H1 (cell line): ENCODE measurements around the gene PRSS22. TPM values are rescaled to one million over a fixed set of nuclear protein-coding genes. Genes with fewer than 3 reads are reported as not detected.

ENCODE experiments used
- CBX5 ChIP-seq: fragments of 300-800, 300-1000 bp; sonication (generic); IDR thresholded peaks from 2 replicates; pipeline ENCODE4 v1.7.1; 2016; ENCODE audit warnings: antibody characterized with exemption, low read length, low read depth
- CHD7 ChIP-seq: fragments of 300-600 bp; sonication (generic); IDR thresholded peaks from 2 replicates; pipeline ENCODE4 v1.7.1; 2012; ENCODE audit warnings: low read length, moderate library complexity, mild to moderate bottlenecking, inconsistent platforms; ENCODE audit not compliant: insufficient replicate concordance
- RBBP5 ChIP-seq: IDR thresholded peaks from 2 replicates; pipeline ENCODE4 v1.7.1; 2012; ENCODE audit warnings: low read depth, mild to moderate bottlenecking, inconsistent platforms, low read length, moderate library complexity, borderline replicate concordance
- polyA plus RNA-seq, 7 experiments: library from polyadenylated mRNA; depleted of rRNA in 3 of 7; stranded (reverse) in 5 of 7; unstranded in 2 of 7; fragments of >200 nt in 5 of 7; fragments of 200-250 nt in 2 of 7; gene quantifications; 1 replicate in 5 of 7; 2 replicates in 1 of 7; 4 replicates in 1 of 7; pipeline versions ENCODE4 v1.2.1 to v1.2.3, GENCODE V29; 2011 to 2013; ENCODE audit warnings: missing spikeins in 2 of 7, mixed read lengths in 2 of 7
- total RNA-seq: library from RNA; stranded (reverse); fragmentation: NEBNext Ultra II Directional; extraction: Animal tissue kit (Norgen Biotek cat#: 25700); gene quantifications from 2 replicates; pipeline ENCODE4 v1.2.1, GENCODE V29; 2021

PRSS22 gene
- total and polyA plus RNA-seq, 2 of the 8 experiments (the other 6 are each of a cell fraction or from before 2014, with no cell fraction given) = 4.0 to 4.4 TPM

DNA sequence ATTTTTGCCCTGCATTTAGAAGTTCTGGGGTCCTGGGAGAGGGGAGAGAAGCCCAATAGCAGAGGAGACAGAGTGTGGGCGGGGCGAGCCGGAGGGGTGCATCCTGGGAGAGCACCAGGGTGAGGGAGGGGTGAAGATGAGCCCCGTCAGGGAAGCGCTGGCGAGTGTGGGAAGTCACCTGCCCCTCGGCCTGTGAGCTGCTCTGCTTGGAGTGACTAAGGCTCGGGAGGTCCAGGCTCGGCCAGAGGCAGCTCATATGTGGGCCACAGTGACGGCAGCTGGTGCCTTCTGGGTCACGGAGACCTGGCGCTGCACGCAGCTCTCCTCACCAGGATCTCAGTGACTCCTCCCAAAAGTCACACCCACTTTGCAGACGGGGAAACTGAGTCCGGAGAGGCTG lies 26.8 kb downstream of the PRSS22 start (continued):
- TF ChIP-seq CHD7 (no peak), CBX5 (no peak), RBBP5 (no peak)
